OCI-LY1 (cell line): ENCODE data around the gene TSPOAP1.

Experiments used
- H2AFZ ChIP-seq: fragments of 200-600 bp; sonication (generic), shearing (Covaris generic); 2 replicates; pipeline ENCODE4 v1.6.0; 2014; ENCODE audit warnings: antibody characterized with exemption, mild to moderate bottlenecking, low read length
- H3F3A ChIP-seq: fragments of 200-600 bp; sonication (generic), shearing (Covaris generic); 2 replicates; pipeline ENCODE4 v1.6.0; 2014; ENCODE audit warnings: mild to moderate bottlenecking, antibody characterized with exemption, low read length, moderate library complexity; ENCODE audit not compliant: insufficient read depth
- H3K27ac ChIP-seq: fragments of 200-600 bp; sonication (generic); 2 replicates; pipeline ENCODE4 v1.5.1; 2014; ENCODE audit warnings: low read length, mixed run types, mild to moderate bottlenecking, low read depth; ENCODE audit not compliant: poor library complexity, severe bottlenecking
- H3K27me3 ChIP-seq: fragments of 200-600 bp; sonication (generic); 2 replicates; pipeline ENCODE4 v1.6.0; 2014; ENCODE audit warnings: antibody characterized with exemption, mild to moderate bottlenecking, low read length, moderate library complexity; ENCODE audit not compliant: insufficient read depth
- H3K36me3 ChIP-seq: fragments of 200-600 bp; sonication (generic); 2 replicates; pipeline ENCODE4 v1.6.1; 2014; ENCODE audit warnings: mild to moderate bottlenecking, antibody characterized with exemption, low read length, moderate library complexity, mixed read lengths; ENCODE audit not compliant: insufficient read depth
- H3K4me1 ChIP-seq: fragments of 200-600 bp; sonication (generic); 2 replicates; pipeline ENCODE4 v1.5.1; 2014; ENCODE audit warnings: mild to moderate bottlenecking, low read length, moderate library complexity; ENCODE audit not compliant: insufficient read depth, severe bottlenecking
- H3K4me2 ChIP-seq: fragments of 200-600 bp; sonication (generic), shearing (Covaris generic); 2 replicates; pipeline ENCODE4 v1.6.1; 2014; ENCODE audit warnings: low read length
- H3K4me3 ChIP-seq: fragments of 200-600 bp; sonication (generic); 2 replicates; pipeline ENCODE4 v1.5.1; 2014; ENCODE audit warnings: low read length, low read depth, mild to moderate bottlenecking, mixed read lengths; ENCODE audit not compliant: poor library complexity, severe bottlenecking
- H3K79me2 ChIP-seq: fragments of 200-600 bp; shearing (Covaris generic); 2 replicates; pipeline ENCODE4 v1.6.1; 2016; ENCODE audit warnings: mixed run types, low read length, mixed read lengths; ENCODE audit not compliant: insufficient read depth
- H3K9ac ChIP-seq: fragments of 200-600 bp; sonication (generic), shearing (Covaris generic); 2 replicates; pipeline ENCODE4 v1.6.1; 2014; ENCODE audit warnings: mild to moderate bottlenecking, low read length, mixed read lengths
- H3K9me2 ChIP-seq: fragments of 200-600 bp; sonication (generic), shearing (Covaris generic); 2 replicates; pipeline ENCODE4 v1.6.1; 2014; ENCODE audit warnings: low read depth, mild to moderate bottlenecking, low read length, mixed read lengths
- H3K9me3 ChIP-seq: fragments of 200-600 bp; shearing (Covaris generic); 2 replicates; pipeline ENCODE4 v1.6.1; 2014; ENCODE audit warnings: low read length, mixed read lengths
- H4K20me1 ChIP-seq: fragments of 200-600 bp; sonication (generic), shearing (Covaris generic); 2 replicates; pipeline ENCODE4 v1.6.0; 2016; ENCODE audit warnings: mild to moderate bottlenecking, low read length; ENCODE audit not compliant: insufficient read depth
- EZH2 ChIP-seq: fragments of 200-600 bp; sonication (generic), shearing (Covaris generic); IDR thresholded peaks from 2 replicates; pipeline ENCODE4 v1.8.0; 2017; ENCODE audit warnings: borderline replicate concordance, mixed run types, mild to moderate bottlenecking, antibody characterized with exemption, low read length, moderate library complexity, mixed read lengths
- TF ChIP-seq, protein P1 (sequence below): fragments of 200-600 bp; sonication (generic), shearing (Covaris generic); IDR thresholded peaks from 2 replicates; pipeline ENCODE4 v1.5.1; 2017; ENCODE audit warnings: mild to moderate bottlenecking, antibody characterized with exemption, low read length, moderate library complexity, mixed read lengths

TSPOAP1 gene

DNA sequence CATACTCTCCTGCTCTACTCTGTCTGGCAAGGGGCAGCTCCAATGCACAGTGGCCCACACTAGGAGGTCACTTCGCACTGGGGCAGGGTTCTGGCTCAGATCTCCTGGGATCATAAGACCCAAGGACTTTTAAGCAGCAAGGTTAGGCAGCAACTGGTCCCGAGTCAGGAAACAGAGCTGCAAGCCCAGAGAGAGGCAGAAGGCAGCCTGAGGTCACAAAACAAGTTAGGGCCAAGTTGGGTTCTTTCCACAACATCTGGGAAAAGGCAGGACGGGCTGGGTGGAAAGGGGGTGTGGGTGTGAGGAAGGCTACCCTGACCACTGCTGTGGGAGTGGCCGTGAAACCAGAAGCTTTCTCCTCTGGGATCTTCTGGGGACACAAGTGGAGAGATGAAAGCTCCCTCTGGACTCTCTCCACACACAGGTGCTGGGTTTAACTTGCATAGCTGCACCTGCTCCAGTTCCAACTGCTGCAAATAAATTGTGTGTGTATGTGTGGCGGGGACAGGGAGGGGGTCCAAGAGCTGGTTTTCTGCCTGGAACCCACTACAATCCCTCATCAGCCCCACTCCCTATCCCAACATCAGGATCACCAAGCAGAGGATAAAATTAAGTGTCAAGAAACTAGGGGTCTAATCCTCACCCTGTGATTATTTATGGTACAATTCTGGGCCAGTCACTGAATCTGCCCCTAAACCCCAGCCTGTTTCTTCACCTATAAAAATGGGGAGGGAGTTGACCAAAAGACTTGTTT lies 8.0 kb upstream of the TSPOAP1 start:
- H3K9ac ChIP-seq: peak overlapping the region; percentile 99
- H3K27me3 ChIP-seq: no peaks in the 10 kb centered on the region
- H3K27ac ChIP-seq: peak overlapping the region; percentile 99
- H3K4me2 ChIP-seq: peak overlapping the region; percentile 97
- no peaks in the 10 kb centered on the region for H4K20me1 ChIP-seq
- peaks cover 19% of the 10 kb centered on the region for H3K36me3 ChIP-seq
- no peaks in the 10 kb centered on the region for H3K9me3 ChIP-seq
- H3K4me1 ChIP-seq: peaks cover 89% of the 10 kb centered on the region
- TF ChIP-seq, protein P1, sequence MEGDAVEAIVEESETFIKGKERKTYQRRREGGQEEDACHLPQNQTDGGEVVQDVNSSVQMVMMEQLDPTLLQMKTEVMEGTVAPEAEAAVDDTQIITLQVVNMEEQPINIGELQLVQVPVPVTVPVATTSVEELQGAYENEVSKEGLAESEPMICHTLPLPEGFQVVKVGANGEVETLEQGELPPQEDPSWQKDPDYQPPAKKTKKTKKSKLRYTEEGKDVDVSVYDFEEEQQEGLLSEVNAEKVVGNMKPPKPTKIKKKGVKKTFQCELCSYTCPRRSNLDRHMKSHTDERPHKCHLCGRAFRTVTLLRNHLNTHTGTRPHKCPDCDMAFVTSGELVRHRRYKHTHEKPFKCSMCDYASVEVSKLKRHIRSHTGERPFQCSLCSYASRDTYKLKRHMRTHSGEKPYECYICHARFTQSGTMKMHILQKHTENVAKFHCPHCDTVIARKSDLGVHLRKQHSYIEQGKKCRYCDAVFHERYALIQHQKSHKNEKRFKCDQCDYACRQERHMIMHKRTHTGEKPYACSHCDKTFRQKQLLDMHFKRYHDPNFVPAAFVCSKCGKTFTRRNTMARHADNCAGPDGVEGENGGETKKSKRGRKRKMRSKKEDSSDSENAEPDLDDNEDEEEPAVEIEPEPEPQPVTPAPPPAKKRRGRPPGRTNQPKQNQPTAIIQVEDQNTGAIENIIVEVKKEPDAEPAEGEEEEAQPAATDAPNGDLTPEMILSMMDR: no peak
- TF ChIP-seq EZH2: no peak
- H2AFZ ChIP-seq: no peak overlapping the region
- peaks cover 17% of the 10 kb centered on the region for H3K79me2 ChIP-seq
- peak overlapping the region; percentile 99 for H3K4me3 ChIP-seq
- H3K9me2 ChIP-seq: no peaks in the 10 kb centered on the region
- peaks cover 9% of the 10 kb centered on the region for H3F3A ChIP-seq

DNA sequence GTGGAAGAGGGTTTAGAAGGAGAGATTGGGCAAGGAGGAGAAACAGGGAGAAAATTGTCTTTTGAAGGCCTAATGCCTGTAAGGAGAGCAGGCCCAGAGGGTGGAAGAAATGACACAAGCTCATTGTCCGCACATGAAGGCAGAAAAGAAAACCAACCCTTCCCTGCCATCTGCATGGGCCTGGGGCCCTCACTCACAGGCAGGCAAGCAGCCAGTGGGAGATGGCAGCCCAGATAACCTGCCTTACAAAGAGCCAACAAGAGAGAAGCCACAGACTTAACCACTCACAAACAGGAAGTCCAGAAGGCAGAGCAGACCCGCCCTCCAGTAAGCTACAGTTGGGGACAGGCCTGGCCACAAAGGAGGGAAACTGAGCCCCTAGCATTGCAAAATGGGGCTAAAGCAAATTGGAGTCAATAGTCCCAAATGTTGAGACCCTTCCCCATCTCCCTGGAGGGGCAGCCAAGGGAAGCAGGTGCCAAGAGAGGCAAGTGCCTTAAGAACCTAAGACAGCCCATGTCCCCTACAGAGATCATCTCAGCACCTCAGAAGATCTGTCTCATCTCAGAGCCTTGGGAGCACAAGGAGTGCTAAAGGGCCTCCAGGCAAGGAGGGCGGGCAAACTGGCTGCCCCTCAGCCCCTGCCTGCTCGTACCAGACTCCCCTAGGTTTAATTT lies 7.3 kb upstream of the TSPOAP1 start:
- no peaks in the 10 kb centered on the region for H3K27me3 ChIP-seq
- peak overlapping the region; percentile 97 for H3K4me2 ChIP-seq
- H4K20me1 ChIP-seq: no peaks in the 10 kb centered on the region
- no peaks in the 10 kb centered on the region for H3K9me3 ChIP-seq
- no peaks in the 10 kb centered on the region for H3K9me2 ChIP-seq
- H3K27ac ChIP-seq: peak overlapping the region; percentile 99
- H3F3A ChIP-seq: peaks cover 14% of the 10 kb centered on the region
- H3K79me2 ChIP-seq: peaks cover 17% of the 10 kb centered on the region
- H3K4me1 ChIP-seq: peaks cover 82% of the 10 kb centered on the region
- TF ChIP-seq EZH2: no peak
- TF ChIP-seq, protein P1: no peak
- H2AFZ ChIP-seq: no peak overlapping the region
- peak overlapping the region; percentile 99 for H3K4me3 ChIP-seq
- H3K9ac ChIP-seq: peak overlapping the region; percentile 99
- peaks cover 22% of the 10 kb centered on the region for H3K36me3 ChIP-seq

DNA sequence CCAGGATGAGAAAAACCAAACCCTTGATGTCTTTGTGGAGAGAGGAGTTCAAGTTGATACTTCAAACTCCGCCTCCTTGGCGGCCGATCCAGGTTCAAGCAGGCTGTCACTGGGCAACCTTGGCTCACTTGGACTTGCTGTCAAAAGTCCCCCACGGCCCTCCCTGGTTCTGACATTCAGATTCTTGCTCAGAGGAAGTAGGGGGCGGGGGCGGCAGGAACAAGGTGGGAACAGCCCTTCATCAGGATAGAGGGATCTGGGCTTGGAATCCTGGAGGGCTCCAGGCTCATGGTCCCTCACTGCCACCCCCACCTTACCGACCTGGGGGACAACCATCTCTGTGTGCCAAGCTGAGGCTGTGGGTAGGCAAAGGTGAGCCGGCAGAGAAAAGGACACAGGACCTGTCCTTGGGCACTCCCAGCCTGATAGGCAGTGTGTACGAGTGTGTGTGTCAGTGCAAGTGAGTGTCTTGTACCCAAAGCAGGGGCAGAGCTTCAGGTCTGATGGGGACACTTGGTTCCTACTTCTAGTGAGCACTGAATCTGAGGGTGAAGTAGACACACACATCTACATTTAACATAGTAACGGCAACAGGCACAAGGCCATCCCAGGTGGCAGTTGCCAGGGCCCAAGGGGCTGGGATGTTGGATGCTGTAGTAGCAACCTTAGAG lies 6.6 kb upstream of the TSPOAP1 start:
- Histone ChIP-seq H3K9me3 (no peaks in the 10 kb centered on the region), H3K27me3 (no peaks in the 10 kb centered on the region), H3K9ac (peak overlapping the region; percentile 99), H3K9me2 (no peaks in the 10 kb centered on the region), H3K36me3 (peaks cover 29% of the 10 kb centered on the region), H3K79me2 (peaks cover 10% of the 10 kb centered on the region), H4K20me1 (no peaks in the 10 kb centered on the region), H2AFZ (no peak overlapping the region), H3K4me1 (peaks cover 79% of the 10 kb centered on the region), H3K4me2 (peak overlapping the region; percentile 97), H3F3A (peaks cover 21% of the 10 kb centered on the region), H3K4me3 (peak overlapping the region; percentile 99), H3K27ac (peak overlapping the region; percentile 99)
- no peak for TF ChIP-seq EZH2
- TF ChIP-seq, protein P1: no peak
